Suprapubic skin (tissue), 4 donors: ENCODE measurements around the gene CYB561. TPM values are rescaled to one million over a fixed set of nuclear protein-coding genes. Genes with fewer than 3 reads are reported as not detected.

ENCODE experiments used
- DNase-seq, 2 donors: peaks; one replicate each; pipeline ENCODE4 v3.0.0-alpha.2; 2019; ENCODE audit warnings: low spot score in 2 of 2
- H3K27ac ChIP-seq: fragments of 200-600 bp; sonication (generic); one replicate; pipeline ENCODE4 v1.5.1; 2019
- H3K27me3 ChIP-seq: fragments of 200-600 bp; sonication (generic); one replicate; pipeline ENCODE4 v1.5.1; 2019
- H3K36me3 ChIP-seq: fragments of 200-600 bp; sonication (generic); one replicate; pipeline ENCODE4 v1.5.1; 2019
- H3K4me1 ChIP-seq: fragments of 200-600 bp; sonication (generic); one replicate; pipeline ENCODE4 v1.5.1; 2019
- H3K4me3 ChIP-seq: fragments of 200-600 bp; sonication (generic); one replicate; pipeline ENCODE4 v1.5.1; 2019; ENCODE audit warnings: mild to moderate bottlenecking
- H3K9me3 ChIP-seq: fragments of 200-600 bp; sonication (generic); one replicate; pipeline ENCODE4 v1.5.1; 2019
- EP300 ChIP-seq: sonication (generic); formaldehyde crosslinking; IDR thresholded peaks from one replicate; pipeline ENCODE4 v1.6.1; 2017; ENCODE audit warnings: antibody characterized with exemption
- POLR2A ChIP-seq, 2 donors: fragments of 450-650 bp; IDR thresholded peaks; one replicate each; pipeline ENCODE4 v1.6.1; 2017; ENCODE audit warnings: antibody characterized with exemption in 2 of 2, mild to moderate bottlenecking in 2 of 2, moderate library complexity in 2 of 2
- POLR2AphosphoS5 ChIP-seq, 3 donors: sonication (generic); formaldehyde crosslinking; IDR thresholded peaks; one replicate each; pipeline ENCODE4 v1.6.1; 2017; ENCODE audit warnings: antibody characterized with exemption in 3 of 3
- WGBS: methylation state at CpG from one replicate; pipeline ENCODE4 v1.1.5; 2018; 5-methylcytosine and 5-hydroxymethylcytosine counted together
- total RNA-seq, 4 donors: library from RNA; depleted of rRNA; stranded (reverse); fragments of >200 nt; gene quantifications; one replicate each; pipeline ENCODE4 v1.1.0, GENCODE V29; 2016
- TF ChIP-seq, protein P1 (sequence below), 2 donors: fragments of 200-600 bp in 1 of 2; fragments of 450-650 bp in 1 of 2; sonication (generic) in 1 of 2; IDR thresholded peaks; one replicate each; pipeline ENCODE4 v1.5.1; 2016 to 2019; ENCODE audit warnings: antibody characterized with exemption in 2 of 2, mild to moderate bottlenecking in 1 of 2, moderate library complexity in 1 of 2

CYB561 gene, protein sequence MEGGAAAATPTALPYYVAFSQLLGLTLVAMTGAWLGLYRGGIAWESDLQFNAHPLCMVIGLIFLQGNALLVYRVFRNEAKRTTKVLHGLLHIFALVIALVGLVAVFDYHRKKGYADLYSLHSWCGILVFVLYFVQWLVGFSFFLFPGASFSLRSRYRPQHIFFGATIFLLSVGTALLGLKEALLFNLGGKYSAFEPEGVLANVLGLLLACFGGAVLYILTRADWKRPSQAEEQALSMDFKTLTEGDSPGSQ
- 10 to 100 TPM; 36.9 to 87.9 (median 56.4) TPM for total RNA-seq

DNA sequence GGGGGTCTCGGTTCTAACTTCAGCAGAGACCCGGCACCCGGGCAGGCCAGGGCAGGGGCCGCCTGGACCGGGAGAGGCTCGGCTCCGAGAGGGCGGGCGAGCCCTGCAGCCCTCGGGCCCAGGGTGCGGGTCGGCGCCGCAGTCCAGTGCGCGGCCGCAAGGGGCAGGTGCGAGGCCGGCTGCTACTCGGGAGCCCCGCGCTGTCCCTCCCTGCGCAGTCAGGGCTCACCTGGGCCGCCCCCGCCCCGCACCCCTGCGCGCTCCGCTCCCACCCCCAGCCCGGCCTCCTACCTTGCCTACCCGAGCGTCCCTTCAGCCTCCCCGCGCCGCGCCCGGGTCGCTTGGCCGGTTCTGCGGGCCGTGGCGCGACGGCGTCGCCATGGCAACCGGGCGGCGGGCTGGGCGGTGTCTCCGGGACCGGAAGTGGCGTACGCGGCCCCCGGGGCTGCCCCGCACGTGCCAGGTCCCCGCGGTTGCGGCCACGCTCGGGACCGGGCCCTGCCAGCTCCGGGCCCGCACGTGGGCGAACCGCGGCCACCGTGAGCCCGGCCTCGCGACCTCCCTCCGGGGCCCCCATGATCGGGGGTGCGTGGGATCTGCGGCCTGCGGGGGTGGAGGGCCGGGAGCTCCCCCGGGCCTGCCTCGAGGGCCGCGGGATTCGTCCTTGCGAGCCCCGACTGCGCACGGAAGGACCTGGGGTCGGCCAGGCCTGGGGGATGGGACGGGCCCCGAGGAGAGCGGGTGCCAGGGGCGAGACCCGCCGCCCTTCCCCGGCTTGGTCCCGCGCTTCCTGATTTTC, at the start of gene CYB561:
CYB561 (minus strand) TSS at position 353 of the 799 bp plus-strand sequence. CDS start 8,759 bp downstream, outside the sequence.
- Histone ChIP-seq H3K9me3 (no peaks in the 10 kb centered on the region), H3K27me3 (no peaks in the 10 kb centered on the region), H3K36me3 (peaks cover 4% of the 10 kb centered on the region), H3K4me3 (peak within 1 kb of the TSS; percentile 86), H3K4me1 (peaks cover 33% of the 10 kb centered on the region), H3K27ac (peak within 1 kb of the TSS; percentile 95)
- 0% methylated on average over 14 of the region's 99 CpGs for WGBS
- TF ChIP-seq POLR2A (IDR thresholded peaks at IDR 0.05) (peak in 1 of 2 donors; percentile 38), POLR2AphosphoS5 (IDR thresholded peaks at IDR 0.05) (no peak), EP300 (no peak)
- TF ChIP-seq, protein P1, sequence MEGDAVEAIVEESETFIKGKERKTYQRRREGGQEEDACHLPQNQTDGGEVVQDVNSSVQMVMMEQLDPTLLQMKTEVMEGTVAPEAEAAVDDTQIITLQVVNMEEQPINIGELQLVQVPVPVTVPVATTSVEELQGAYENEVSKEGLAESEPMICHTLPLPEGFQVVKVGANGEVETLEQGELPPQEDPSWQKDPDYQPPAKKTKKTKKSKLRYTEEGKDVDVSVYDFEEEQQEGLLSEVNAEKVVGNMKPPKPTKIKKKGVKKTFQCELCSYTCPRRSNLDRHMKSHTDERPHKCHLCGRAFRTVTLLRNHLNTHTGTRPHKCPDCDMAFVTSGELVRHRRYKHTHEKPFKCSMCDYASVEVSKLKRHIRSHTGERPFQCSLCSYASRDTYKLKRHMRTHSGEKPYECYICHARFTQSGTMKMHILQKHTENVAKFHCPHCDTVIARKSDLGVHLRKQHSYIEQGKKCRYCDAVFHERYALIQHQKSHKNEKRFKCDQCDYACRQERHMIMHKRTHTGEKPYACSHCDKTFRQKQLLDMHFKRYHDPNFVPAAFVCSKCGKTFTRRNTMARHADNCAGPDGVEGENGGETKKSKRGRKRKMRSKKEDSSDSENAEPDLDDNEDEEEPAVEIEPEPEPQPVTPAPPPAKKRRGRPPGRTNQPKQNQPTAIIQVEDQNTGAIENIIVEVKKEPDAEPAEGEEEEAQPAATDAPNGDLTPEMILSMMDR (IDR thresholded peaks at IDR 0.05): peak; percentile 49 to 77
- DNase-seq: peak; percentile 90 to 91

- WGBS: 72% methylated on average over 5 of the region's 6 CpGs
- Histone ChIP-seq H3K27me3 (peaks cover 3% of the 10 kb centered on the region), H3K4me3 (no peak overlapping the region), H3K4me1 (no peaks in the 10 kb centered on the region), H3K36me3 (no peaks in the 10 kb centered on the region), H3K9me3 (no peaks in the 10 kb centered on the region), H3K27ac (no peak overlapping the region)
- TF ChIP-seq POLR2AphosphoS5 (IDR thresholded peaks at IDR 0.05) (no peak), EP300 (no peak), POLR2A (IDR thresholded peaks at IDR 0.05) (no peak)
- TF ChIP-seq, protein P1 (IDR thresholded peaks at IDR 0.05): no peak
- DNase-seq: no peak
Measured at GRCh38 chr17:63495491-63495890, 49.4 kb upstream of the CYB561 start.

DNA sequence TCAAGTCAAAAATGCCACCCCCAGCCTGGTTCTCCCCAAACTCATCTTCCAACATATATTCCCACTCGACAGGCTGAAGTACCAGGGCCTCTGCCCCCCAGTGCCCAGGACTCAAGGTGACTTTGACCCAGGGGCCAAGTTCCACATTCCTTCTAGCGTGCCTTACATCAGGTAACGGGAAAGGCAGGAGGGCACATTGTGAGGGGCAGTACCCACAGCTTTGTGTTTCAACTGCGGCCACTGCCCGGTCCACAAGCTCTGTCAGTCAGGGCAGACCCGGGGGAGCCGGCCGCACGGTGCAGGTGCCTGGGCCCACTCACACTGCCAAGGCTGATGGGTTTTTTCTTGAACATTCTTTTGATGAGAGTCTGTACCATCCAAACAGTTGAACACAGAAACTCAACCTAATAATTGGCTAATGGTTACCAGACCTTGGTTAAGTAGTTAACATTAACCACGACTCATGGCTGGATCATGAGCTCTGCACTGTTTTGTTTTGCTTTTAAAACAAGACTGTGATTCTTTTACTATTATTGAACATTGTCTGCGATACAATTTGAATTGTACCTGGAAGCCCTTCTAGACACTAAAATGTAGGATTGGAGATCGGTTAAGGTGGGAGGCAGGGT, 48.3 kb upstream of the CYB561 start:
- 94% methylated on average over 10 of the region's 12 CpGs for WGBS
- DNase-seq: no peak
- H3K4me1 ChIP-seq: no peaks in the 10 kb centered on the region

DNA sequence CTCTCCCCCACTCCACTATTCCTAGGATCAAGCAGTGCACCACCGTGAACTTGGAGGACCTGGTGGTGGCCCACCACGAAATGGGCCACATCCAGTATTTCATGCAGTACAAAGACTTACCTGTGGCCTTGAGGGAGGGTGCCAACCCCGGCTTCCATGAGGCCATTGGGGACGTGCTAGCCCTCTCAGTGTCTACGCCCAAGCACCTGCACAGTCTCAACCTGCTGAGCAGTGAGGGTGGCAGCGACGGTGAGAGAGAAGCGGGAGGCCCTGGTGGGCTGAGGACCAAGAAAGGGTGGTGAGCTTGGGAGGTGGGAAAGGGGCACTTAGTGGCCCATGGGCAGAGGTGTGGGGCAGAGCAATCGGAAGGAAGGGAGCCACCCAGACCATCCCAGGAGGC, 47.3 kb upstream of the CYB561 start:
- Histone ChIP-seq H3K4me1 (no peaks in the 10 kb centered on the region), H3K27me3 (no peaks in the 10 kb centered on the region), H3K27ac (no peak overlapping the region), H3K4me3 (no peak overlapping the region), H3K36me3 (no peaks in the 10 kb centered on the region), H3K9me3 (no peaks in the 10 kb centered on the region)
- 91% methylated on average over 9 of the region's 9 CpGs for WGBS
- no peak for DNase-seq
- TF ChIP-seq POLR2A (IDR thresholded peaks at IDR 0.05) (no peak), EP300 (no peak), POLR2AphosphoS5 (IDR thresholded peaks at IDR 0.05) (no peak)
- TF ChIP-seq, protein P1 (IDR thresholded peaks at IDR 0.05): no peak

More for the DNA sequence above, 48.3 kb upstream of the CYB561 start:
- Histone ChIP-seq H3K27me3 (no peaks in the 10 kb centered on the region), H3K27ac (no peak overlapping the region), H3K9me3 (no peaks in the 10 kb centered on the region), H3K36me3 (no peaks in the 10 kb centered on the region), H3K4me3 (no peak overlapping the region)
- TF ChIP-seq POLR2AphosphoS5 (IDR thresholded peaks at IDR 0.05): no peak
- TF ChIP-seq, protein P1 (IDR thresholded peaks at IDR 0.05): no peak

DNA sequence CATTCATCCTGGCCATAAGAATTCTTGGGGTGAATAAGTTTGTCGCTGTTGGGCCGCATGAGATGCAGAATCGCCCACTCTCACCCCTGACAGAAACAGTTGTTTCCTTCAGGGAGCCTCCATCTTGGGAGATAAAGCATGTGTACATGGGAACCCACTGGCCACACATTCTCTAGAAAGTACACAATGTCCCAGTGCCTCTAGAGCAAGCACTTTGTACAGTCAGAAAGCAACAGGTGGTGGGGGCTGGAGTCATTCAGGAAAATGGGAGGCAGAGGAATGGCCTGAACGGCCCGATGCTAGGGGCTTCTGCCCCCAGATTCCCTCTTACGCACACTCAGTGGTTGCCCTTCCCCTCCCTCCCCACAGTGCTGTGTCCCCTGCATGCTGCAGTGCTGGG, 46.8 kb upstream of the CYB561 start:
- no peak overlapping the region for H3K4me3 ChIP-seq
- no peaks in the 10 kb centered on the region for H3K27me3 ChIP-seq
- WGBS: 99% methylated on average over 4 of the region's 6 CpGs
- H3K36me3 ChIP-seq: no peaks in the 10 kb centered on the region
- H3K27ac ChIP-seq: no peak overlapping the region
- no peak for TF ChIP-seq POLR2AphosphoS5 (IDR thresholded peaks at IDR 0.05)
- TF ChIP-seq POLR2A (IDR thresholded peaks at IDR 0.05): no peak
- TF ChIP-seq EP300: no peak
- TF ChIP-seq, protein P1 (IDR thresholded peaks at IDR 0.05): no peak
- H3K4me1 ChIP-seq: no peaks in the 10 kb centered on the region
- H3K9me3 ChIP-seq: no peaks in the 10 kb centered on the region
- DNase-seq: no peak
